CD14-positive monocyte (primary cell): ENCODE data around the gene CCDC85C. TPM values are rescaled to one million over a fixed set of nuclear protein-coding genes. Genes with fewer than 3 reads are reported as not detected.

Experiments
- DNase-seq, 3 donors: peaks; one replicate each; pipeline ENCODE4 v3.0.0-alpha.2; 2011 to 2022
- H2AFZ ChIP-seq: 2 replicates; pipeline ENCODE4 v1.6.0; 2012; ENCODE audit warnings: mild to moderate bottlenecking, low read depth, low read length, inconsistent platforms; ENCODE audit not compliant: insufficient read depth, poor library complexity, severe bottlenecking
- H3K27ac ChIP-seq, 2 donors: 1 replicate in 1 of 2; 2 replicates in 1 of 2; pipeline ENCODE4 v1.5.1; 2012 to 2013; ENCODE audit warnings: low read length in 2 of 2, control low read depth in 1 of 2, inconsistent platforms in 1 of 2, low read depth in 1 of 2, mild to moderate bottlenecking in 1 of 2
- H3K27me3 ChIP-seq, 2 donors: one replicate each; pipeline versions ENCODE4 v1.6.0 to v1.6.1; 2011 to 2013; ENCODE audit warnings: low read length in 2 of 2; ENCODE audit not compliant: control insufficient read depth in 2 of 2, insufficient read depth in 2 of 2
- H3K36me3 ChIP-seq, 2 donors: replicated peaks in 1 of 2; 1 replicate in 1 of 2; 2 replicates in 1 of 2; pipeline versions ENCODE4 v1.5.1 to v1.6.1; 2012 to 2013; ENCODE audit warnings: low read length in 2 of 2, control low read depth in 1 of 2, inconsistent platforms in 1 of 2, mild to moderate bottlenecking in 1 of 2; ENCODE audit not compliant: insufficient read depth in 2 of 2, control insufficient read depth in 1 of 2
- H3K4me1 ChIP-seq, 2 donors: 1 replicate in 1 of 2; 2 replicates in 1 of 2; pipeline versions ENCODE4 v1.5.1 to v1.6.1; 2012 to 2013; ENCODE audit warnings: low read length in 2 of 2, control low read depth in 1 of 2, inconsistent platforms in 1 of 2, mild to moderate bottlenecking in 1 of 2, moderate library complexity in 1 of 2; ENCODE audit not compliant: insufficient read depth in 2 of 2, control insufficient read depth in 1 of 2
- H3K4me2 ChIP-seq: replicated peaks from 2 replicates; pipeline ENCODE3; 2012; ENCODE audit warnings: low read length, moderate library complexity, mild to moderate bottlenecking; ENCODE audit not compliant: poor library complexity, severe bottlenecking; ENCODE audit errors: extremely low read depth
- H3K4me3 ChIP-seq, 3 experiments: fragments of 200-600 bp in 1 of 3; sonication (generic) in 1 of 3; replicated peaks in 1 of 3; 1 replicate in 2 of 3; 2 replicates in 1 of 3; pipeline ENCODE4 v1.5.1; 2011 to 2013; ENCODE audit warnings: low read length in 3 of 3, mild to moderate bottlenecking in 3 of 3, control low read depth in 2 of 3, low read depth in 2 of 3, inconsistent platforms in 1 of 3, moderate library complexity in 1 of 3
- H3K79me2 ChIP-seq: 2 replicates; pipeline ENCODE4 v1.6.0; 2012; ENCODE audit warnings: mild to moderate bottlenecking, control low read depth, inconsistent platforms, low read length, moderate library complexity; ENCODE audit not compliant: insufficient read depth
- H3K9ac ChIP-seq: 2 replicates; pipeline ENCODE4 v1.6.0; 2017; ENCODE audit warnings: low read length, mild to moderate bottlenecking; ENCODE audit not compliant: insufficient read depth, poor library complexity, severe bottlenecking
- H3K9me3 ChIP-seq, 2 donors: replicated peaks in 1 of 2; 1 replicate in 1 of 2; 2 replicates in 1 of 2; pipeline versions ENCODE4 v1.5.1 to v1.6.1; 2012 to 2013; ENCODE audit warnings: low read length in 2 of 2, control low read depth in 1 of 2; ENCODE audit not compliant: control insufficient read depth in 1 of 2, insufficient read depth in 1 of 2
- H4K20me1 ChIP-seq: 2 replicates; pipeline ENCODE4 v1.6.0; 2012; ENCODE audit warnings: mild to moderate bottlenecking, low read length, control low read depth, moderate library complexity; ENCODE audit not compliant: insufficient read depth
- H3K27ac Mint-ChIP-seq, 7 donors: one replicate each; pipeline ENCODE4 v1.8.0; 2020; ENCODE audit warnings: mild to moderate bottlenecking in 7 of 7, mixed read lengths in 7 of 7, moderate library complexity in 6 of 7, inconsistent platforms in 2 of 7
- H3K27me3 Mint-ChIP-seq, 3 donors: one replicate each; pipeline ENCODE4 v1.8.0; 2021 to 2022; ENCODE audit warnings: low read depth in 3 of 3, mild to moderate bottlenecking in 3 of 3, mixed read lengths in 3 of 3, moderate library complexity in 3 of 3, inconsistent platforms in 1 of 3
- H3K36me3 Mint-ChIP-seq, 2 donors: one replicate each; pipeline ENCODE4 v1.8.0; 2020; ENCODE audit warnings: mixed read lengths in 2 of 2, inconsistent platforms in 1 of 2, mild to moderate bottlenecking in 1 of 2
- H3K4me1 Mint-ChIP-seq: one replicate; pipeline ENCODE4 v1.8.0; 2020; ENCODE audit warnings: mild to moderate bottlenecking, mixed read lengths
- H3K4me3 Mint-ChIP-seq, 2 donors: one replicate each; pipeline ENCODE4 v1.8.0; 2020; ENCODE audit warnings: mild to moderate bottlenecking in 2 of 2, mixed read lengths in 2 of 2, moderate library complexity in 1 of 2
- H3K9me3 Mint-ChIP-seq, 7 donors: one replicate each; pipeline ENCODE4 v1.8.0; 2020 to 2022; ENCODE audit warnings: mixed read lengths in 7 of 7, mild to moderate bottlenecking in 6 of 7, moderate library complexity in 6 of 7, inconsistent platforms in 2 of 7
- CTCF ChIP-seq: fragments of 200-600 bp; IDR thresholded peaks from one replicate; pipeline ENCODE4 v1.8.0; 2022; ENCODE audit warnings: antibody characterized with exemption, mild to moderate bottlenecking
- WGBS: methylation state at CpG from one replicate; pipeline ENCODE4 v1.1.5; 2013; ENCODE audit warnings: missing lambda C conversion rate; ENCODE audit not compliant: insufficient coverage; 5-methylcytosine and 5-hydroxymethylcytosine counted together
- intact Hi-C, 2 donors: fragments of 100-400 bp; cut with micrococcal nuclease; formaldehyde crosslinking; loops; one replicate each; pipeline versions ENCODE4 v1.15.0 to v1.15.1; 2023
- polyA plus RNA-seq, 3 donors: library from polyadenylated mRNA; depleted of rRNA in 1 of 3; unstranded in 2 of 3; stranded (reverse) in 1 of 3; fragments of 300-500 nt in 2 of 3; fragments of >200 nt in 1 of 3; fragmentation: Illumina TruSeq in 2 of 3; gene quantifications; 1 replicate in 2 of 3; 2 replicates in 1 of 3; pipeline ENCODE4 v1.2.3, GENCODE V29; 2012 to 2021

CCDC85C gene
- polyA plus RNA-seq, 3 donors, result under 0.01 to 0.03 TPM; not detected in 1

GRCh38 chr14:99466758-99467157 is 137.2 kb downstream of the CCDC85C start:
- DNase-seq, result no peak
- 92% methylated on average over 2 of the region's 3 CpGs for WGBS
- Mint-ChIP-seq H3K27ac (peak overlapping the region in 1 of 7 donors; percentile 70), H3K27me3 (peaks cover 0 to 1% (median 0%) of the 10 kb centered on the region in 3 donors), H3K36me3 (peaks cover 41 to 46% of the 10 kb centered on the region in 2 donors), H3K9me3 (no peaks in the 10 kb centered on the region), H3K4me1 (peaks cover 13% of the 10 kb centered on the region), H3K4me3 (no peak overlapping the region)
- no peak overlapping the region for H3K4me3 ChIP-seq
- no peaks in the 10 kb centered on the region for H3K9me3 ChIP-seq
- H3K79me2 ChIP-seq, result peaks cover 75% of the 10 kb centered on the region
- H3K27ac ChIP-seq, result no peak overlapping the region
- H3K4me2 ChIP-seq, result no peak overlapping the region
- H3K36me3 ChIP-seq, result peaks cover 34 to 50% of the 10 kb centered on the region in 2 donors
- H3K4me1 ChIP-seq, result peaks cover 0 to 6% of the 10 kb centered on the region in 2 donors
- intact Hi-C loops, result no loop called here
- H3K9ac ChIP-seq, result no peak overlapping the region
- H2AFZ ChIP-seq, result no peak overlapping the region
- no peaks in the 10 kb centered on the region for H3K27me3 ChIP-seq
- H4K20me1 ChIP-seq, result peaks cover 80% of the 10 kb centered on the region
- no peak for TF ChIP-seq CTCF

GRCh38 chr14:99465288-99465687 is 138.7 kb downstream of the CCDC85C start:
- H3K27ac Mint-ChIP-seq, result peak overlapping the region in 3 of 7 donors; percentile 56 to 75 (median 70)
- TF ChIP-seq CTCF, result no peak
- no peak overlapping the region for H3K4me2 ChIP-seq
- H3K79me2 ChIP-seq, result peaks cover 66% of the 10 kb centered on the region
- WGBS, result 94% methylated on average over 4 of the region's 9 CpGs
- H3K4me1 ChIP-seq, result peaks cover 0 to 6% of the 10 kb centered on the region in 2 donors
- H2AFZ ChIP-seq, result no peak overlapping the region
- H3K27ac ChIP-seq, result no peak overlapping the region
- DNase-seq, result no peak
- no peaks in the 10 kb centered on the region for H3K9me3 ChIP-seq
- peaks cover 52 to 56% of the 10 kb centered on the region in 2 donors for H3K36me3 Mint-ChIP-seq
- H4K20me1 ChIP-seq, result peaks cover 65% of the 10 kb centered on the region
- no peak overlapping the region for H3K4me3 ChIP-seq
- no peaks in the 10 kb centered on the region for H3K9me3 Mint-ChIP-seq
- no peak overlapping the region for H3K4me3 Mint-ChIP-seq
- intact Hi-C loops, result no loop called here
- H3K27me3 ChIP-seq, result no peaks in the 10 kb centered on the region
- peaks cover 48 to 65% of the 10 kb centered on the region in 2 donors for H3K36me3 ChIP-seq
- H3K27me3 Mint-ChIP-seq, result peaks cover 0 to 1% (median 0%) of the 10 kb centered on the region in 3 donors
- no peak overlapping the region for H3K9ac ChIP-seq
- peaks cover 10% of the 10 kb centered on the region for H3K4me1 Mint-ChIP-seq
